ENCODE data around the gene PDE4D.

DNA sequence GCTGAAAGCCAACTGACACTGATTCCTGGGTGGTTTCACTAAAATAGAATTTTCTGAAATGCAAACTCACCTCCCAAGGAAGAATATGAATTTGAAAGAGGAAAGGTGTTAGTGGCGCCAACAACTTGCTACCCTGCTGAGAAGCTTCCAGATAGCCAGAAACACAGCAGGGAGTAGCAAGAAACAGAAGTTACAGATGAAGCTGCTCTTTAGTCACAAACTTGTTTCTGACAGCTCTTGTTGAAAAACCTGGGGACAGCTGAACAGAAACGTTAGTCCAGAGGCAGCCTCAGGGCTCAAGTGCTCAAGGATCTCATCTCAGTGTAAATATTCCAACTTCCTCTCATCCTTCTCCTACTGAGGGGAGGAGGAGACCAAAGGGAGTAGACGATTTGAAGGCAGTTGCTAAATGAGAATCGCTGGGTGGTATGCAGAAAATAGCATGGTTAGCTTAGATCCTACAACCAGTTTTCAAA lies 184.1 kb downstream of the PDE4D start:
- TF ChIP-seq, protein P1, sequence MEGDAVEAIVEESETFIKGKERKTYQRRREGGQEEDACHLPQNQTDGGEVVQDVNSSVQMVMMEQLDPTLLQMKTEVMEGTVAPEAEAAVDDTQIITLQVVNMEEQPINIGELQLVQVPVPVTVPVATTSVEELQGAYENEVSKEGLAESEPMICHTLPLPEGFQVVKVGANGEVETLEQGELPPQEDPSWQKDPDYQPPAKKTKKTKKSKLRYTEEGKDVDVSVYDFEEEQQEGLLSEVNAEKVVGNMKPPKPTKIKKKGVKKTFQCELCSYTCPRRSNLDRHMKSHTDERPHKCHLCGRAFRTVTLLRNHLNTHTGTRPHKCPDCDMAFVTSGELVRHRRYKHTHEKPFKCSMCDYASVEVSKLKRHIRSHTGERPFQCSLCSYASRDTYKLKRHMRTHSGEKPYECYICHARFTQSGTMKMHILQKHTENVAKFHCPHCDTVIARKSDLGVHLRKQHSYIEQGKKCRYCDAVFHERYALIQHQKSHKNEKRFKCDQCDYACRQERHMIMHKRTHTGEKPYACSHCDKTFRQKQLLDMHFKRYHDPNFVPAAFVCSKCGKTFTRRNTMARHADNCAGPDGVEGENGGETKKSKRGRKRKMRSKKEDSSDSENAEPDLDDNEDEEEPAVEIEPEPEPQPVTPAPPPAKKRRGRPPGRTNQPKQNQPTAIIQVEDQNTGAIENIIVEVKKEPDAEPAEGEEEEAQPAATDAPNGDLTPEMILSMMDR (IDR thresholded peaks at IDR 0.05) = no peak
- no peak for TF ChIP-seq POLR2A (IDR thresholded peaks at IDR 0.05)
